ENCODE data around the gene MRGPRG. TPM values are rescaled to one million over a fixed set of nuclear protein-coding genes. Genes with fewer than 3 reads are reported as not detected.

The MRGPRG gene
- total RNA-seq, 4 donors from 2014 or later = not detected

- no peak overlapping the region for H3K4me3 ChIP-seq
- H3K9me3 ChIP-seq = no peaks in the 10 kb centered on the region
- H3K4me1 ChIP-seq = peaks cover 0 to 19% (median 6%) of the 10 kb centered on the region in 4 donors
- WGBS, 2 donors = 82 to 84% methylated on average over 10 to 12 of the region's 12 CpGs
- TF ChIP-seq POLR2A (IDR thresholded peaks at IDR 0.05) (no peak), EP300 (IDR thresholded peaks at IDR 0.05) (no peak), CTCF (IDR thresholded peaks at IDR 0.05) (no peak)
- no peaks in the 10 kb centered on the region for H3K36me3 ChIP-seq
- H3K27me3 ChIP-seq = peaks cover 0 to 60% of the 10 kb centered on the region in 2 donors
- DNase-seq (ENCODE audit: low spot score in 2 of 2) = no peak
- no peak overlapping the region for H3K27ac ChIP-seq
Measured at GRCh38 chr11:3200388-3201111, 18.1 kb downstream of the MRGPRG start.

- no peaks in the 10 kb centered on the region for H3K36me3 ChIP-seq
- WGBS, 2 donors = 74 to 82% methylated on average over 17 to 18 of the region's 19 CpGs
- DNase-seq (ENCODE audit: low spot score in 2 of 2) = no peak
Measured at GRCh38 chr11:3199537-3200295, 18.9 kb downstream of the MRGPRG start.

GRCh38 chr11:3198815-3199214, 19.8 kb downstream of the MRGPRG start:
- Histone ChIP-seq H3K9me3 (no peaks in the 10 kb centered on the region), H3K4me1 (peaks cover 0 to 12% (median 2%) of the 10 kb centered on the region in 4 donors), H3K27ac (no peak overlapping the region), H3K36me3 (no peaks in the 10 kb centered on the region), H3K4me3 (no peak overlapping the region), H3K27me3 (peaks cover 0 to 52% of the 10 kb centered on the region in 2 donors)
- no peak for DNase-seq (ENCODE audit: low spot score in 2 of 2)
- WGBS, 2 donors = 86% methylated on average over 15 of the region's 15 CpGs
- TF ChIP-seq EP300 (IDR thresholded peaks at IDR 0.05) = no peak
- no peak for TF ChIP-seq CTCF (IDR thresholded peaks at IDR 0.05)
- TF ChIP-seq POLR2A (IDR thresholded peaks at IDR 0.05) = no peak

More at GRCh38 chr11:3199537-3200295, 18.9 kb downstream of the MRGPRG start:
- Histone ChIP-seq H3K4me1 (peaks cover 0 to 12% (median 2%) of the 10 kb centered on the region in 4 donors), H3K4me3 (no peak overlapping the region), H3K9me3 (no peaks in the 10 kb centered on the region), H3K27me3 (peaks cover 0 to 60% of the 10 kb centered on the region in 2 donors), H3K27ac (no peak overlapping the region)
- no peak for TF ChIP-seq EP300 (IDR thresholded peaks at IDR 0.05)
- TF ChIP-seq POLR2A (IDR thresholded peaks at IDR 0.05) = no peak
- TF ChIP-seq CTCF (IDR thresholded peaks at IDR 0.05) = no peak

- Histone ChIP-seq H3K9me3 (no peaks in the 10 kb centered on the region), H3K27me3 (peaks cover 0 to 44% of the 10 kb centered on the region in 2 donors), H3K27ac (no peak overlapping the region), H3K36me3 (no peaks in the 10 kb centered on the region), H3K4me1 (peaks cover 0 to 4% (median 0%) of the 10 kb centered on the region in 4 donors), H3K4me3 (no peak overlapping the region)
- WGBS, 2 donors = 81 to 90% methylated on average over 5 to 7 of the region's 8 CpGs
- no peak for DNase-seq (ENCODE audit: low spot score in 2 of 2)
- TF ChIP-seq CTCF (IDR thresholded peaks at IDR 0.05) (no peak), EP300 (IDR thresholded peaks at IDR 0.05) (no peak), POLR2A (IDR thresholded peaks at IDR 0.05) (no peak)
Measured at GRCh38 chr11:3197878-3198528, 20.6 kb downstream of the MRGPRG start.

Data from tibial nerve (tissue), 4 donors.